ENCODE data around the gene DUSP5.

The DUSP5 gene

DNA sequence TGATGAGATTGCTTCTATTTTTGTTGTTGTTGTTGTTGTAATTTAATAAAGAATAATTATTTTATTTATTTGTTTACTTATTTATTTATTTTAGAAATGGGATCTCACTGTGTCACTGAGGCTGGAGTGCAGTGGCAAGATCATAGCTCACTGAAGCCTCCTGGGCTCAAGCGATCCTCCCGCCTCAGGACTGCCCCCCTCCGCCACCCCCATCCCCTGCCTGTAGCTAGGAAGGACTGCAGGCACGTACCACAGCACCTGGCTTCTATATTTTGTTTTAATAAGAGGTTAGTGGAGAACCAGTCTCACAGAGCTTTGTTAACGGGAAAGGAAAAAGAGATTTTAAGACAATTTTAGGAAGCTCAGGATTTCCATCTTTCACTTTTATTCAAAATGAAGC is 50.3 kb downstream of the DUSP5 start:
- DNase-seq: no peak

DNA sequence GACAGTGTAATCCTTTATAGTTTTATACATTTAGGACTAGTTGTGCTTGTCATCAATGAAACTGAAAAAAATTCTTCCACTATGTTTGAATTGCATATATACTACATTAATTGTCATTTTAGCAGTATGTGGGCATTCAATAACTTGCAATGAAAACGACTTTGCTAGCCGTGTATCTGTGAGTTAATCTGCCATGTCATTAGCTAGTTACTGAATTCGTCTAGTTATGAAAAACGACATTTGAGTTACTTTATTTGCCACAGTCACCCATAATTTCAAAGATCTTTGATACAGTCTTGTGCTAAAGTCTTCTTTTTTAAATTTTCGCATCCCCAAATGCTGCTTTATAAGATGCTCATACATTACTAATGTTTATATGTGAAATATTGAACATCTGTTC is 51.5 kb downstream of the DUSP5 start:
- no peak for DNase-seq

DNA sequence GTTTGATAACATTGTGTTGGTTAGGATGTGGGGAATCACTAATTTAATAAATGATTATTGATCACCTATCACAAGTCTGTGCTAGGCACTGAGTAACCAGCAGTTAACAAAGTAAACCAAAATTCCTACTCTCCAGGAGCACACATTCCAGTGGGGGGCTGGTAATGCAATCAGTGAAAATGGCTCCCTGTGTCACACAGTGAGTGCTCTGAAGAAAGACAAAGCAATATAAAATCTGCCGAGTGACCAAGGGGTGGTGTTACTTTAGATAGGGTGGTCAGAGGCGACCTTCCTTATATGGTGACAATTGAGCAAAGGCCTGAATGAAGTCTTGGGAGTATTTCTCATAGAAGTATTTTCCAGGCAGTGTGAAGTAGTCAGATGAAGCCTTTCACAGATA is 56.2 kb downstream of the DUSP5 start:
- DNase-seq: no peak

DNA sequence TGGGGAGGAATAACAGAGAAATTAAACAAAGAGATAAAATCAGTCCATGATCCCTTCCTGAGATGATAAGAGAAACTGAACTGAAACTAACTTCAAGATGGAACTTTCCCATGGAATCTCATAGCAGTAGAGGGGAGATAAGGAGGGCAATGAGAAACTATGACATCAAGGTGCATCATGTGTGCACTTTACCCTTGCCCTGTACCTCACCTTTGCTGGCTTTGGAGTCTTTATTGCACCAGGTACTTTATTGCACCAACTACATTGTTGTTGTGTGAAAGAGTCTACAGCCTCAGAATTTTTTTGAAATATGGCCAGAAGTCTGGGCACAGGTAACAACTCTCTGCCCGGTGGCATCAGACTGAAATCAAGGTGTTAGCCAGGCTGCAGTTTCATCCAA is 58.6 kb downstream of the DUSP5 start:
- no peak for DNase-seq

DNA sequence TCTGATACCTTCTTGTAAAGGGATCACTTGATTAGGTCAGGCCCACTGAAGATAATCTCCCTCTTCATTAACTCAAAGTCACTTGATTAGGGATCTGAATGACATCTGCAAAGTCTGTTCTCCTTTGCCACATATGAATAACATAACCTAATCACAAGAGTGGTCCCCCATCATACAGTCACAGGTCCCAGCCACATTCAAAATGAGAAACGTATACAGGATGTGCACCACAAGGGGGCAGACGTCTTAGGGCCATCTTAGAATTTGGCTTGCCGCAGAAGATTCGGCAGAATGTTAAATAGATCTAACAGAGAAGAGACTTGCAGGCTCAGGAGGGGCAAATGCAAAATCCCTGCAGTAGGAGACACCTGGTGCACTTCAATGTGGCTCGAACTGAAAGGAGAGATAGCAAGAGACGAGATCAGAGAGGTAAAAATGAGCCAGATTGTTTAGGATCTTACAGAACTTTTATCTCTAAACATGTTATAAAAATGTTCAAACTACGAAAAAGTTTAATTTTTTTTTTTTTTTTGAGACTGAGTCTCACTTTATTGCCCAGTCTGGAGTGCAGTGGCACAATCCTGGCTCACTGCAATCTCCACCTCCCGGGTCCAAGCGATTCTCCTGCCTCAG is 59.4 kb downstream of the DUSP5 start:
- peak; percentile 74 for DNase-seq

DNA sequence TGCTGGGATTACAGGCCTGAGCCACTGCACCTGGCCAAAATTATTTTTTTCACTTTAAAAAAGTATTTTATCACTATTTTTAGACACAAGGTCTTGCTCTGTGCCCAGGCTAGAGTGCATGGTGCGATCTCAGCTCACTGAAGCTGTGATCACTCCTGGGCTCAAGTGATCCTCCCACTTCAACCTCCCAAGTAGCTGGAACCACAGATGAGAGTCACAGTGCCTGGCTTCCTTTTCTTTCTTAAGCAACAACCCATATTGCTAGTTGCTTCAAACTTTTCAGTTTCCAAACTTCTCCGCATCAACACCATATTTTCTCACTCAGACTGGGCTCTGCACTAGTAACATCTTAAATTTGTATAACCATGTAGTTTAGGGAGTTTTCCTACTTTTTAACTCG is 60.3 kb downstream of the DUSP5 start:
- DNase-seq: no peak

DNA sequence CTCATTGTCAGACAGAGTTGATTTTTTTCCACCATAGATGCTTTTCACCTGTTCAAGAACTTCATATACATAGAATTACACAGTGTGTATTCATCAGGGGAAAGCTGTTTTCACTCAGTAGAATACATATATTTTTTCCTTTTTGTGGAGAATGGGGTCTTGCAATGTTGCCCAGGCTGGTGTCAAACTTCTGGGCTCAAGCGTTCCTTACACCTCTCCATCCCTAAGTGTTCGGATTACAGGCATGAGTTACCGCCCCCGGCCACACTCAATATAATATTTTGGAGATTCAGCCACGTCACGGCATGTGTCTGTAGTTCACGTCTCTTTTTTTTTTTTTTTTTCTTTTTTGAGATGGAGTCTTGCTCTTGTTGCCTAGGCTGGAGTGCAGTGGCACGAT is 62.3 kb downstream of the DUSP5 start:
- DNase-seq: no peak

All from activated CD4-positive, alpha-beta T cell treated with anti-CD3 and anti-CD28 coated beads, Interleukin-2, amount 50 U/mL, for 16 hours (primary cell).